Omental fat pad (tissue), 4 donors: Measurements from ENCODE around the gene CFAP73. TPM values are rescaled to one million over a fixed set of nuclear protein-coding genes. Genes with fewer than 3 reads are reported as not detected.

ENCODE experiments used
- ATAC-seq: fragments of 150-250 bp; one replicate; pipeline ENCODE4 v1.9.1; 2016; ENCODE audit warnings: mild to moderate bottlenecking, moderate library complexity; ENCODE audit not compliant: low FRiP score
- DNase-seq: peaks from one replicate; pipeline ENCODE4 v3.0.0-alpha.2; 2019; ENCODE audit warnings: low spot score
- total RNA-seq, 4 donors: library from RNA; depleted of rRNA; stranded (reverse); fragments of >200 nt; gene quantifications; one replicate each; pipeline ENCODE4 v1.1.0, GENCODE V29; 2016
- TF ChIP-seq, protein P1 (sequence below), 3 donors: fragments of 450-650 bp; IDR thresholded peaks; one replicate each; pipeline ENCODE4 v1.5.1; 2016 to 2017; ENCODE audit warnings: antibody characterized with exemption in 3 of 3, mild to moderate bottlenecking in 3 of 3, moderate library complexity in 2 of 3

The CFAP73 gene
- total RNA-seq, 4 donors from 2014 or later, result not detected

DNA sequence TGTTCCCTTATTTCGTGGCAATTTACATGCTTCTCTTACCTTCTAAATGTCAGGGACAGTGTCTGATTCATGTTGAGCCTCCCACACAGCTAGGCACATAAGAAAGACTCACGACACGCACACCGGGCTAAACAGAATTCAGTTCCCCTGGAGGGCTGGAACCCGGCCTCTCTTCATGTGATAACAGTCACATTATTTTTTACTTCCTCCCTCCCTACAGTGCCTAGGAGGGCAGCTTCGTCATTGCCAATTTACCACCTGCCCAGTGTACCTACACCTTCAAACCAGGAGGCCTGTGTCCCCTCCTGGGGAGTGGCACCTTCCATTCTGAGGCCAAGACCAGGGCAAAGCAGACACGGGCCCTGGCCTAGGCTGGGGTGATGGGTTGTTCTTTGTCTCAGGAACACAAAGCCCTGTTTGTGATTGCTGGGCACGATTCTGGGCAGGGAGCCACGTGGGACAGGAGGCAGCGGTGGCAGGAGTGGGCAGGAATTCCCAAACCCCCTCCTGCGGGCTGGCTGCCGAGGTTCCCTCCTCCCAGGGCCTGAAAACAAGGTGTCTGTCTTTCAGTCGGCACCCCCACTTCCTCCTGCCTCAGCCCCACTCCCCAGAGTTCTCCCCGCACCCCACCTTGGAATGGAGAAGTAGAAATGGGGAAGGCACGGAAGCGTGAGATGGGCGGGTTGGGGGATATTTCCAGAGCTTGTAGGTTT, 7.2 kb upstream of the CFAP73 start:
- DNase-seq, result no peak
- ATAC-seq, result no peak
- TF ChIP-seq, protein P1, sequence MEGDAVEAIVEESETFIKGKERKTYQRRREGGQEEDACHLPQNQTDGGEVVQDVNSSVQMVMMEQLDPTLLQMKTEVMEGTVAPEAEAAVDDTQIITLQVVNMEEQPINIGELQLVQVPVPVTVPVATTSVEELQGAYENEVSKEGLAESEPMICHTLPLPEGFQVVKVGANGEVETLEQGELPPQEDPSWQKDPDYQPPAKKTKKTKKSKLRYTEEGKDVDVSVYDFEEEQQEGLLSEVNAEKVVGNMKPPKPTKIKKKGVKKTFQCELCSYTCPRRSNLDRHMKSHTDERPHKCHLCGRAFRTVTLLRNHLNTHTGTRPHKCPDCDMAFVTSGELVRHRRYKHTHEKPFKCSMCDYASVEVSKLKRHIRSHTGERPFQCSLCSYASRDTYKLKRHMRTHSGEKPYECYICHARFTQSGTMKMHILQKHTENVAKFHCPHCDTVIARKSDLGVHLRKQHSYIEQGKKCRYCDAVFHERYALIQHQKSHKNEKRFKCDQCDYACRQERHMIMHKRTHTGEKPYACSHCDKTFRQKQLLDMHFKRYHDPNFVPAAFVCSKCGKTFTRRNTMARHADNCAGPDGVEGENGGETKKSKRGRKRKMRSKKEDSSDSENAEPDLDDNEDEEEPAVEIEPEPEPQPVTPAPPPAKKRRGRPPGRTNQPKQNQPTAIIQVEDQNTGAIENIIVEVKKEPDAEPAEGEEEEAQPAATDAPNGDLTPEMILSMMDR (IDR thresholded peaks at IDR 0.05), result no peak

DNA sequence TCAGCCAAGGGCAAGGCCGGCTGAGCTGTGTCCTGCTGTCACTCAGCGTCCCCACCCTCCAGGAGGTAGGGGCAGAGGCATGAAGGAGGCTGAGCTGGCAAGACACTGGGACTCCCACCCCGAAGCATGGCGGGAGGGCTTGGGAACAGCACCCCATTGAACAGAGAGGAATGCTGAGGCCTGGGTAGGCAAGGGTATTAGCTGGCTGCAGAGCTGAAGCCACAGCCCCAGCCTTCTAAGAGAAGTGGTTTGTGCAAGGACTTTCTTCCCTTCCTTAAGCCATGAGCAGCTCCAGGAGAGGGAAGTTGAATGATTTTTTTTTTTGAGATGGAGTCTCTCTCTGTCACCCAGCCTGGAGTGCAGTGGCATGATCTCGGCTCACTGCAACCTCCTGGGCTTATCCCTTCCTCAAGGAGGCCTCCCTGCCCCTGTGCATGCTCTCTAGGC, 6.6 kb upstream of the CFAP73 start:
- ATAC-seq, result no peak
- TF ChIP-seq, protein P1 (IDR thresholded peaks at IDR 0.05), result no peak
- no peak for DNase-seq

- TF ChIP-seq, protein P1 (IDR thresholded peaks at IDR 0.05), result no peak
- DNase-seq, result no peak
- ATAC-seq, result no peak
Observed at GRCh38 chr12:113143959-113144358, 5.6 kb upstream of the CFAP73 start.

GRCh38 chr12:113144806-113145205, 4.7 kb upstream of the CFAP73 start:
- TF ChIP-seq, protein P1 (IDR thresholded peaks at IDR 0.05), result no peak
- DNase-seq (no peak), ATAC-seq (no peak)

GRCh38 chr12:113145720-113146551, 3.6 kb upstream of the CFAP73 start:
- TF ChIP-seq, protein P1 (IDR thresholded peaks at IDR 0.05), result no peak
- DNase-seq, result no peak
- ATAC-seq, result peak; percentile 12

DNA sequence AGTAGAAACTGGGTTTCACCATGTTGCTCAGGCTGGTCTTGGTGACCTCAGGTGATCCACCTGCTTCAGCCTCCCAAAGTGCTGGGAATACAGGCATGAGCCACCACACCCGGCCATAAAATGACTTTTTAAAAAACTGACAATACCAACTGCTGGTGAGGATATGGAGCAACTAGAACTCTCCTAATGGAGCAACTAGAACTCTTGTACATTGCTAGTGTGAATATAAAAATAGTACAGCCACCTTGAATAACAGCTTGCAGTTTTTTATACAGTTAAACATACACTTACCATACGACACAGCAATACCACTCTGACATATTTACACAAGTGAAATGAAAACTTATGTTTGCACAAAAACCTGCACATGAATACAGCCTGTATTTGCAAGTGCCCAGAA, 2.5 kb upstream of the CFAP73 start:
- TF ChIP-seq, protein P1 (IDR thresholded peaks at IDR 0.05), result no peak
- ATAC-seq (no peak), DNase-seq (no peak)
